Transverse colon (tissue), 4 donors: ENCODE results near the gene AKR1C1.
"Not testable (repeated sequence)": the region's sequence is repeated elsewhere in the genome, so short reads cannot be mapped to it uniquely, and the experiment has no call there.

ENCODE experiments used
- EP300 ChIP-seq: sonication (generic); formaldehyde crosslinking; IDR thresholded peaks from one replicate; pipeline ENCODE4 v1.6.1; 2017; ENCODE audit warnings: antibody characterized with exemption, low read depth
- POLR2A ChIP-seq: fragments of 450-650 bp; IDR thresholded peaks from one replicate; pipeline ENCODE4 v1.6.1; 2016; ENCODE audit warnings: antibody characterized with exemption, mild to moderate bottlenecking, moderate library complexity
- POLR2AphosphoS5 ChIP-seq, 3 donors: sonication (generic); formaldehyde crosslinking; IDR thresholded peaks; one replicate each; pipeline ENCODE4 v1.6.1; 2016; ENCODE audit warnings: antibody characterized with exemption in 3 of 3
- TF ChIP-seq, protein P1 (sequence below), 5 experiments: fragments of 200-600 bp in 3 of 5; fragments of 450-650 bp in 2 of 5; sonication (generic) in 3 of 5; IDR thresholded peaks; 1 replicate in 2 of 5; 2 replicates in 3 of 5; pipeline ENCODE4 v1.5.1; 2016 to 2017; ENCODE audit warnings: antibody characterized with exemption in 5 of 5, inconsistent platforms in 3 of 5, mild to moderate bottlenecking in 2 of 5, moderate library complexity in 1 of 5

DNA sequence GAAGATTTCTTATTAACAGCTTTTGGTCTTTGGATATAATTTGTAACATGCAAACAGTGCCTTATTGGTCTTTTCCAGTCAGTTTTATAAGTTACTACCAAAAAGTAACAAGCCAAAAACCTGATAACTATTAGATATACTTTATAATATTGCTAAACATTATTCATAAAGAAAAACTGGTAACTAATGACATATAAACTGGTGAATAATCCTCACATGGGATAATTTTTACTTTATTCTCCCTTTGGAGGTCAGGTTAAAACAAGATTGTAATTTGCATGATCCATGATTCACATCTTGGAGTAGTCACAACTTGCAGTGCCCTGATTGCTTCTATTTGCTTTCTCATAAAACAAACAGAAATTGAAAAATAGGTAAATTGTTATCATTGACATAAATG is 41.3 kb downstream of the AKR1C1 start:
- TF ChIP-seq, protein P1, sequence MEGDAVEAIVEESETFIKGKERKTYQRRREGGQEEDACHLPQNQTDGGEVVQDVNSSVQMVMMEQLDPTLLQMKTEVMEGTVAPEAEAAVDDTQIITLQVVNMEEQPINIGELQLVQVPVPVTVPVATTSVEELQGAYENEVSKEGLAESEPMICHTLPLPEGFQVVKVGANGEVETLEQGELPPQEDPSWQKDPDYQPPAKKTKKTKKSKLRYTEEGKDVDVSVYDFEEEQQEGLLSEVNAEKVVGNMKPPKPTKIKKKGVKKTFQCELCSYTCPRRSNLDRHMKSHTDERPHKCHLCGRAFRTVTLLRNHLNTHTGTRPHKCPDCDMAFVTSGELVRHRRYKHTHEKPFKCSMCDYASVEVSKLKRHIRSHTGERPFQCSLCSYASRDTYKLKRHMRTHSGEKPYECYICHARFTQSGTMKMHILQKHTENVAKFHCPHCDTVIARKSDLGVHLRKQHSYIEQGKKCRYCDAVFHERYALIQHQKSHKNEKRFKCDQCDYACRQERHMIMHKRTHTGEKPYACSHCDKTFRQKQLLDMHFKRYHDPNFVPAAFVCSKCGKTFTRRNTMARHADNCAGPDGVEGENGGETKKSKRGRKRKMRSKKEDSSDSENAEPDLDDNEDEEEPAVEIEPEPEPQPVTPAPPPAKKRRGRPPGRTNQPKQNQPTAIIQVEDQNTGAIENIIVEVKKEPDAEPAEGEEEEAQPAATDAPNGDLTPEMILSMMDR (IDR thresholded peaks at IDR 0.05): not testable (repeated sequence)
- not testable (repeated sequence) for TF ChIP-seq POLR2A; POLR2AphosphoS5 (IDR thresholded peaks at IDR 0.05); EP300
